ENCODE data around the gene WIF1.
A peak's percentile ranks its signal among the peaks of the same experiment; 100 is the strongest.

Gene WIF1, protein sequence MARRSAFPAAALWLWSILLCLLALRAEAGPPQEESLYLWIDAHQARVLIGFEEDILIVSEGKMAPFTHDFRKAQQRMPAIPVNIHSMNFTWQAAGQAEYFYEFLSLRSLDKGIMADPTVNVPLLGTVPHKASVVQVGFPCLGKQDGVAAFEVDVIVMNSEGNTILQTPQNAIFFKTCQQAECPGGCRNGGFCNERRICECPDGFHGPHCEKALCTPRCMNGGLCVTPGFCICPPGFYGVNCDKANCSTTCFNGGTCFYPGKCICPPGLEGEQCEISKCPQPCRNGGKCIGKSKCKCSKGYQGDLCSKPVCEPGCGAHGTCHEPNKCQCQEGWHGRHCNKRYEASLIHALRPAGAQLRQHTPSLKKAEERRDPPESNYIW

DNA sequence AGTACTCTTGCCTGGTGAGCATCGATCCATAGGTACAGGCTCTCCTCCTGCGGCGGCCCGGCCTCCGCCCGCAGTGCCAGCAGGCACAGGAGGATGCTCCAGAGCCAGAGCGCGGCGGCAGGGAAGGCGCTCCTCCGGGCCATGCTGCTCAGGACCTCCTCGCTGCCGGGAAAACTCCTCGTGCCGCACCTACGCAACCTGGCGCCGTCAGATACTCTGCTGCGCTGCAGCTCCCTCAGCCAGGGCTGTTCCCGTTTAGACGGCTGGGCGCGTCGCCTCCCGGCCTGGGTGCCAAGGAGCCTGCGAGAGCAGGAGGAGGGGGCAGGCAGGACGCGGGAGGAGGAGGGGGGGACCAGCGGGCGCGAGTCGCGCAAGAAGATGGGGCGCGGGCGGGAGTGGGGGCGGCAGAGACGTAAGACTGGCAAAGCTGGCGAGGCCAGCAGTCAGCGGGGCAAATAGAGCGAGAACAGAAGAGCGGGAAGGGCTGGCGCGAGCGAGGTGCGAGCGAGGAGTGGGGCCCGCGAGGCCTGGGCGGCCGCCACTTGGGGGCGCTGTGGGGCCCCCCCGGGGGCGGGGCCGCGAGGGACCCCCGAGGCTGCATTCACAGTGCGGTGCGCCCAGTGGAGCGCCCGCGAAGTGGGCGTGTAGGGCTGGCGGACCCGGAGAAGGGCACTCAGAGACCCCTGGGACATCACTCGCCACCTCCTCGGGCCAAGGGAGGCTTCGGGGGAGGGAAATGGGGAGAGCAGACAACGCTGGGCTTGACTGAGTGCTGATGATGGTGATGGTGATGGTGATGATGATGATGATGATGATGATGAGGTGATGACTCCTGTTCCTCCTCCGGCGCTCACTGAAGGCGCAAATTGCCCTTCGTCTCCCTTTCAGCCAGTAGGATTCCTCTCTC lies at the start of gene WIF1:
TSS of gene WIF1 (minus strand) at position 257 of the 907 bp plus-strand sequence. CDS start at position 143, 114 bp downstream.
- DNase-seq, result no peak

DNA sequence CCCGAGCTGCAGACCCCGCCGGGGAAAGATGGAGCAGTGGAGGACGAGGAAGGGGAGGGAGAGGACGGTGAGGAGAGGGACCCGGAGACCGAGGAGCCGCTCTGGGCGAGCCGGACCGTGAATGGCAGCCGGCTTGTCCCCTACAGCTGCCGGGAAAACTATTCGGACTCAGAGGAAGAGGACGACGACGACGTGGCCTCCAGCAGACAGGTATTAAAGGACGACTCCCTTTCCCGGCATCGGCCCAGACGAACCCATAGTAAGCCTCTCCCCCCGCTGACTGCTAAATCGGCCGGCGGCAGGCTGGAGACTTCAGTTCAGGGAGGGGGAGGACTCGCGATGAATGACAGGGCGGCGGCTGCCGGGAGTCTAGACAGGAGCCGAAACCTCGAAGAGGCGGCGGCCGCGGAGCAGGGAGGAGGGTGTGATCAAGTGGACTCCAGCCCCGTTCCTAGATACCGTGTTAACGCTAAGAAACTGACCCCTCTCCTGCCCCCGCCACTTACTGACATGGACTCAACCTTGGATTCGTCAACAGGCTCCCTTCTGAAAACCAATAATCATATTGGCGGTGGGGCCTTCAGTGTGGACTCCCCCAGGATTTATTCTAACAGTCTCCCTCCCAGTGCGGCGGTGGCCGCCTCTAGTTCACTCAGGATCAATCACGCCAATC lies 49.2 kb upstream of the WIF1 start:
- peak; percentile 21 to 59 for DNase-seq

DNA sequence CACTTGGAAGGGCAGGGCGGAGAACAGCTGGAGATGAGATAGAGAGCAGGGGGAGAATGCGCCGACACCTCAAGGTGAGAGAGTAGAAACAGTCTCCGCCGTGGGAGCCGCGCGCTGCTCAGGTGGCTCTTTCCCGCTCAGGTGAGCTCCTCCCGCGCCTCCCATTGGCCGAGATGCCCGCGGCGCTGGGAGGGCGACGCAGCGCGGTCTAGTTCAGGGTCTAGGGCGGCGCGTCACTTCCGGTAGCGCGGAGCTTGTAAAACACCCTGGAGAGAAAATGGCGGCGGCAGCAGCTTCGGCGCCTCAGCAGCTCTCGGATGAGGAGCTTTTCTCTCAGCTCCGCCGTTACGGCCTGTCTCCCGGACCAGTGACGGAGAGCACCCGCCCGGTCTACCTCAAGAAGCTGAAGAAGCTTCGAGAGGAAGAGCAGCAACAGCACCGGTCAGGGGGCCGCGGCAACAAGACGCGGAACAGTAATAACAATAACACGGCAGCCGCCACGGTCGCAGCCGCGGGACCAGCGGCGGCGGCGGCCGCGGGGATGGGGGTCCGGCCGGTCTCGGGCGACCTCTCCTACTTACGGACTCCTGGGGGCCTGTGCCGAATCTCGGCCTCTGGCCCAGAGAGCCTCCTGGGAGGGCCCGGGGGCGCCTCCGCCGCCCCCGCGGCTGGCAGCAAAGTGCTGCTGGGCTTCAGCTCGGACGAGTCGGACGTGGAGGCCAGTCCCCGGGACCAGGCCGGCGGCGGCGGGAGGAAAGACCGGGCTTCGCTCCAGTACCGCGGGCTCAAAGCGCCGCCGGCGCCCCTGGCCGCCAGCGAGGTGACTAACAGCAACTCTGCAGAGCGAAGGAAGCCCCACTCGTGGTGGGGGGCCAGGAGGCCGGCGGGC lies 48.5 kb upstream of the WIF1 start, which contains the start of gene LEMD3:
TSS of gene LEMD3 (plus strand) at position 264 of the 889 bp plus-strand sequence. CDS start at position 278, 14 bp downstream.
- DNase-seq, result peak; percentile 80 to 86

DNA sequence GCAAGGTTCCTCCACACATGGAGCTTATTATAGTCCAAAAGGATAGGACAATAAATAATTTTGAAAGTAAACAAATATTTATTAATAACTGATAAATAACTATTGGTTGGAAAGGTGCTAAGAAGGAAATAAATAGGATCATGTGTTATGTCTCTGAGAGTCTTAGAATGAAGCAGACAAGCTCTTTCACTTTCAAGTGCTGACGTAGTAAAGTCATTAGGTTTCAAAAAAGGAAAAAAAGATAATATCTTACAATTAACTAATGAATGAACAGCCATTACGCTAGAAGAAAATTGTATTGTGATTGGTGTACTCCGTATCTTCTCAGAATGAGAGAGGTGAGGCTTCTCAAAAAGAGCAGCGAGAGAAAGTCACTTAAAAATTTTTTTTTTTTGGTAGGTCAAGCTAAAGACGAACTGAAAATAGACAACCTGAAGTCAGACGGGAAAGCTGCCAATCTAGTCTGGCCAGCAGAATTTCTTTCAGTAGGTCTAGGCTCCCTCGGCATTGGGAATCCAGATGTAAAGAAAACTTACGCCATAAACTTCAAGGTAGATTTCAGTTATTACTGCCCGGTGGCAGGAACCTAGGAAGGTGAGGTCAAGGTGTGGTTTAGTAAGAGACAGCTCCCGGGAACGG lies 47.7 kb upstream of the WIF1 start:
- DNase-seq, result peak in 1 of 2 experiments; percentile 28

DNA sequence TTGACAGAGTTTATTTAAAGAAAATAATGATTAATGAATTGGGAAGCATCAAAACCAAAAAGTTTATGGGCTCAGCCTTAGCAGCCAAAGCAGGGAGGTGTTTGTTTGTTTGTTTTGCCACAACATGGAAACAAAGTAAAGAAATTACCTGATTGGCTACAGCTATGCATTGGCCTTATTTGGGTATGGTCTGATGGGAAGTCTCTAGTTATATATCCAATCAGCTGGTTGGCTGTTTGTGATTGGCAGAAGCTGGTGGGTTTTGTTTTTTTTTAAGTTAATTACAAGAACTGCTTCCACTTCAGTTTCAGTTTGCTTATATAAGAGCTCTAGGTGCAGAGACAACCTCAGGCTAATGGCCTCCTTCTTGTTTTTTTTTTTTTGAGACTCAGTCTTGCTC lies 43.7 kb upstream of the WIF1 start:
- no peak for DNase-seq

DNA sequence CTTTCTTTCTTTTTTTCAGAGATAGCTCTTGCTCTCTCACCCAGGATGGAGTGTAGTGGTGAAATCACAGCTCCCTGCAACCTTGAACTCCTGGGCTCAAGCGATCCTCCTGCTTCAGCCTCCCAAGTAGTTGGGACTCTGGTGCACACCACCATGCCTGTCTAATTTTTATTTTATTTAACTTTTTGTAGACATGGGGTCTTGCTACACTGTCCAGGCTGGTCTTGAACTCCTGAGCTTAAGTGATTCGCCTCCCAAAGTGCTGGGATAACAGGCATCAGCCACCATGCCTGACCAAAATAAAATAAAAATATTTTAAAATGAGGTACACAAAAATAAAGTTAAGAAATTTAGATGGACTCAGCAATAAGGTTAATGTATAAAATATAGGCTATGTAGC lies 43.1 kb upstream of the WIF1 start:
- no peak for DNase-seq

DNA sequence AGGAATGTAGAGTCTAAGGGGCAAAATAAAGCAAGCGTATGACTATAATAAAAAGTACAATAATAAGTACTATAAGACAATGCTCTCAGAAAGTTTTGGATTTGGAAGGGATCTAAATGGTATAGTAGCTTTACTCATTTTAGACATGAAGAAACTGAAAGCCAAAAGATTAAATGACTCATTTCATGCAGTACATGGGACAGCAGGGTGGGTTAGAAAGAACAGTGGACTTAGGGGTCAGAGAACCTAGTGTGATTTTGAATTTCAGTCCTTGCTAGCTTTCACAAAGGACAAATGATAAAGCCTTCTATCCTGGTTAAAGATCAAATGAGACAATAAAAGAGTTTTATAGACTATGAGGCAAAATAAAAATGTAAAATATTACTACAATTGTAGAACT lies 41.5 kb upstream of the WIF1 start:
- DNase-seq, result no peak

DNA sequence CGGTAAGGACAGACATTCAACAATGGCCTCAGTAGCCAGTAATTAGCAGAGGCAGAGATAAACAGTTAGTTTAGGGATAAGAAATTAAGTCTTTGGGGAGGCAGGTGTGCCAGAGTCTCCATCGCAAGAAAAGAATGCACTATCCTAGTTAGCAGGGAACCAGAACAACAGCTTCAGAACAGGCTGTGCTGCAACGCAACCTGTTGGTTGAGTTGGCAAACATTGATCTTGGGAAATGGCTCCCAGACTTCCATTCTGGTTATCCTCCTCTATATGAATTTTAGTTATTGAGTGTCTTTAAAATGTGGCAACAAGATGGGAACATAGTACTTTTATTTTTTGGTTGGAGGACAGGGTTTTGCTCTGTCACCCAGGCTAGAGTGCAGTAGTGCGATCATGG lies 36.0 kb upstream of the WIF1 start:
- no peak for DNase-seq

DNA sequence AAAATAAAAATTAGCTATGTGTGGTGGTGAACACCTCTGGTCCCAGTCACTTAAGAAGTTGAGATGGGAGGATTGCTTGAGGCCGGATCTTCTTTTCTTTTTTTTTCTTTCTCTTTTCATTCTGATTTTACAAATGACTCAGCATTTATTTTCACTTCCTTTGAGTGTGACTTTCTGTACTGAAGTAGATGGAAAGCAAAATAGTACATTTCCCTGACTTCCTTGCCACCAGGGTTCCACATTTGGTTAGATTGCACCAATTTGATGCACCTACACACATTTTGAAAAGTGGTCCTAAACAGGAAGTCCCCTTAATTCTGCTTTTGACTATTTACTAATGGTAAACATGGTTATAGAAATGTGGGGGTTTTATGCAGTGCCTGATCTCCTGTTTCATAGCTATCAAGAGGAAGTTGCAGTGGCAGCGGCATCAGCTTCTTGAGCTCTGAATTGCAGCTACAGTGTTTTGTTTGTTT lies 35.3 kb upstream of the WIF1 start:
- DNase-seq, result peak; percentile 58 to 60

DNA sequence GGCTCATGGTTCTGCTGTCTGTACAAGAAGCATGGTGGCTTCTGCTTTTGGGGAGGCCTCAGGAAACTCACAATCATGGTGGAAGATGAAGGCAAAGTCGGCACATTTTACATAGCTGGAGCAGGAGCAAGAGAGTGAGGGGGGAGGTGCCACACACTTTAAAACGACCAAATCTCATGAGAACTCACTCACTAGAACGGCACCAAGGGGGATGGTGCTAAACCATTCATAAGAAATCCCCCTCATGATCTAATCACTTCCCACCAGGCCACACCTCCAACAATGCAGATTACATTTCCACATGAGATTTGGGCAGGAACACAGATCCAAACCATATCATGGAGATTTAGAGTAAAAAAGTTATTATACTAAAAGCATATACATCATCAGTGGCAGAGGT lies 34.7 kb upstream of the WIF1 start:
- DNase-seq, result no peak

DNA sequence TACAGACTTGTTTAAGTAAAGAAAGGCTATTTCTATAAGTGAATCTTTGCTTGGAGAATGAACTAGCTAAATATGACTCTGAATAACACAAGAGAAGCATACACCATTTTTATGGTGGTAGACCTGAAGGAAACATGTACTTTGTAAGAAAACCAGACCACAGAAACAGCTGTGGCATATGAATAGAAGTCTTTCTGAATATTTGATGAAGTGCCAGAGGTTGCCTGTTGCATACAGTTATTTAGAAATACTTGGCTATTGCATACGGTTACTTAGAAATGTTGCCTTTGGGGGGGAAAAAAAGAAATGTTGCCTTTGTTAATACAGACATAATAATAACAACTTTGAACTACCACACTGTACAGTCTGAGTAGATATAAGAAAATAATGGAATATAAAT lies 31.5 kb upstream of the WIF1 start:
- DNase-seq, result peak; percentile 15 to 34

DNA sequence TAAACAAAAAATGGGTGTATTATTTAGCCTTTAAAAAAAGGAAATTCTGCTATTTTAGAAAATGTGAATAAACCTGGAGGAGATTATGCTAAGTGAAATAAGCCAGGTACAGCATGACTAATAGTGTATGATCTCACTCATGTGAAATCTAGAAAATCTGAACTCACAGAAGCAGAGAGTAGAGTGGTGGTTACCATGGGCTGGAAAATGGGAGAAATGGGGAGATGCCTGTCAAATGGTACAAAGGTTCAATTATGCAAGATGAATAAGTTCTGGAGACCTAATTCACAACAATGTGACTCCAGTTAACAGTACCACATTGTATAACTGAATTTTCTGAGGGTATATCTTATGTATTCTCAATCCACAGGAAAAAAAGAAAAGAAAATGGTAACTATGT lies 30.9 kb upstream of the WIF1 start:
- DNase-seq, result no peak

DNA sequence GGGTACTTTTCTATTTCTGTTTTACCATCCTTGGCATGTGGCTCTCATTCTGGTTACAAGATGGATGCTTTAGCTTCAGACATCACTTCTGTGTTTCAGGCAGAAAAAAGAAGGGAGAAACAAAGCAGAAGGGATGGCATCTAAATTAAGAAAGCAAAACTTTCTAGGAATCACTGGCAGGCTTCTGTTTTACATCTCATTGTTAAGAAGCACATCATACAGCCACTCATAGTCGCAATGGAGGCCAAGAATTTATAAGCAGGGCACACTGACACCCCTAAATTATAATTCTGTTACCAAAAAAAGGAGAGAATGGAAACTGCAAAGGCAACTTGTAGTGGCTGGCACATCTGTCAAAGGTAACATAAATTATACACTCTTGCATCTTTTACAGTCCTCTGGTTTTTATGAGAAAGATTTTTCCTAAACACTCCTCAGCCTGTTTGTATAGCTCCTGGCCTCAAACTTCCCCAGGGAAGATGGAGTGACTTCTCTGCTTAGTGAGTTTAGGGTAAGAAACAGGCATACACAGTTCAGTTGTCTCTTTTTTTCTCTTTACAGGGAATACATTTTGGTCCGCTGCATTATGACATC lies 26.3 kb upstream of the WIF1 start:
- no peak for DNase-seq

DNA sequence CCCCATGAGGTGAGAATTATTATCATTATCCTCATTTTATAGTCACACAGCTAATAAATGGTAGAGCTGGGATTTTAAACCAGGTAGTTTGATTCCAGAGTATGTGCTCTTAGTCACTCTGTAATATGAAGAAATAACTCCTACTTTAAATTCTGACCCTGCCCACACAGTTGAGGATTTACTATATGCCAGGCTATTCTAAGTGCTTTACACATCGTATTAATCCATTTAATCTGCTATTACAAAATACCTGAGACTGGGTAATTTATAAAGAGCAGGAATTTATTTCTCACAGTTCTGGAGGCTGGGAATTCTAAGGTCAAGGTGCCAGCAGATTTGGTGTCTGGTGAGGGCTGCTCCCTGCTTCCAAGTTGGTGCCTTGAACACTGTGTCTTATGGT lies 19.6 kb upstream of the WIF1 start:
- DNase-seq, result no peak

DNA sequence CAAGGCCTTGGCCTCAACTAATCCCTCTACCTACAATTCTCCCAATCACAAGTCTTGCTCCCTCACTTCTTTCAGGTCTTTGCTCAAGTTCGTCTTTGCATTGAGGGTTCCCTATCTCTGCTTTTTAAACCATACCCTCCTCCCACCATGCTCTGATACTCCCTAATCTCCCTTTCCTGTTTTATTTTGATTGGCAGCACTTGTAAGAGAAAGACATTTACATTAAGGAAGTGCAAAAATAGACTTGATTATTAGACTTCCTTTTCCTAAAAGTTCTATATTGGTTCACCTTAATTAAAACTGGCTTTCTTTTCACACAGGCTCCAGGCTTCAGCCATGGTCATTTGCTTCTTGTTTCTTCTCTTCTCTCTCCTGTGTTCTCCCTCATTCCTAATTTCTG lies 18.3 kb upstream of the WIF1 start:
- peak; percentile 27 to 37 for DNase-seq

DNA sequence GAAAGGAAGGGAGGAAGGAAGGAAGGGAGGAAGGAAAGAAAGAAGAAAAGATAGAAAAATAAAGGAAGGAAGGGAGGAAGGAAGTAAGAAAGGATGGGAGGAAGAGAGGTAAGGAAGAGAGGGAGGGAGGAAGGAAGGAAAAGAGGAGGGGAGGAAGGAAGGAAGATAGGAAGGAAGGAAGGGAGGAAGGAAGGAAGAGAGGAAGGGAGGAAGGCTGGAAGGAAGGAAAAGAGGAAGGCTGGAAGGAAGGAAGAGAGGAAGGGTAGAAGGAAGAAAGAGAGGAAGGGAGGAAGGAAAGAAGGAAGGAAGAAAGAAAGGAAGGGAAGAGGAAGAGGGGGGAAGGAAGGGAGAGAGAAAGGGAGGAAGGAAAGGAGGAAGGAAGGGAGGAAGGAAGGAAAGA lies 12.8 kb upstream of the WIF1 start:
- no peak for DNase-seq

DNA sequence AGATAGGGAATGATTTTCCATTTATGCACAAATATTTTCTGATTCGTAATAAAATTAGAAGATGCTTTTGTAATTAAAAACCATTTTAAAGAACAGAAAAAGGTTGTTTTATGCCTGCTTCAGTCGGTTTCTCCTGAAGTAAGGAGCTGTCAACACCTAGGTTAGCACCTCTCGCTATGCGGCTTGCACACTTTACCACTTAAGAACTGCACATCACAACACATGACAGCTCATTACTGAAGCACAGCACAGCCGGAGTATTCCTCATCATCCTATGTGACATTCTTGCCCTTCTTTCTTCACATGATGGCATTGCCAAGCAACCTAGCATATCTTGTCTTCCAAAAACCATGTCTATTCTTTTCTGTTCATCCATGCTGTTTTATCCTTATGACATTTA lies 5.4 kb upstream of the WIF1 start:
- no peak for DNase-seq

DNA sequence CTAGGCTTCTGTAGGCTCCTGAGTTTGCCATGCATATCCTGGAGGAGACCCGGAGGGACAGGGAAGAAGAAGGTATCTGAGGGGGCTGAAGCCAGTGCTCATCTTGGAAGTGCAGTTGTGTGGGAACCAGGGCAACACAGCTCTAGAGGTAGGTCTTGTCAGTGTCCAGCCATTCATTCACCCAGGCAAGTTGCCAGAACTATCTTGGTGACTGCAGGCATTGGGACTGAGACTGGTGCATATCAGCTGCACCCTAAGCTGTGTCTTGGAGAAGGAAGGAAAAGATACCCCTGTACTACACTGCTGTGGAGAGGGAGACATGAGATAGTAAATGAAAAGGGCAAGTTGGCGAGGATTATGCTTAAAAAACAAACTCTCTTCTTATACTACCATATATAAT lies 4.9 kb upstream of the WIF1 start:
- no peak for DNase-seq

DNA sequence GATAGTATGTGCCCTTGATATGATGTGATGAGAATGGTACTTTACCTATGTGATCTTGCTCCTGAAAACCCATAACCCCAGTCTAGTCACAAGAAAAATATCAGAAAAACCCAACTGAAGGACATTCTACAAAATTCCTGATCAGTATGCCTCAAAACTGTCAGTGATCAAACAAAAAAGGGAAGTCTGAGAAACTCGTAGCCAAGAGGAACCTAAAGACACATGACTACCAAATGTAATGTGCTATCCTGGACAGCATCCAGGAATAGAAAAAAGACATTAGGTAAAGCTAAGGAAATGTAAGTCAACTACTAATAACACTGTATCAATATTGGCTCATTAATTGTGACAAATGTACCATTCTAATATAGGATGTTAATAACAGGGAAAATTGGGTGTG lies 4.1 kb upstream of the WIF1 start:
- DNase-seq, result peak; percentile 71 to 74

DNA sequence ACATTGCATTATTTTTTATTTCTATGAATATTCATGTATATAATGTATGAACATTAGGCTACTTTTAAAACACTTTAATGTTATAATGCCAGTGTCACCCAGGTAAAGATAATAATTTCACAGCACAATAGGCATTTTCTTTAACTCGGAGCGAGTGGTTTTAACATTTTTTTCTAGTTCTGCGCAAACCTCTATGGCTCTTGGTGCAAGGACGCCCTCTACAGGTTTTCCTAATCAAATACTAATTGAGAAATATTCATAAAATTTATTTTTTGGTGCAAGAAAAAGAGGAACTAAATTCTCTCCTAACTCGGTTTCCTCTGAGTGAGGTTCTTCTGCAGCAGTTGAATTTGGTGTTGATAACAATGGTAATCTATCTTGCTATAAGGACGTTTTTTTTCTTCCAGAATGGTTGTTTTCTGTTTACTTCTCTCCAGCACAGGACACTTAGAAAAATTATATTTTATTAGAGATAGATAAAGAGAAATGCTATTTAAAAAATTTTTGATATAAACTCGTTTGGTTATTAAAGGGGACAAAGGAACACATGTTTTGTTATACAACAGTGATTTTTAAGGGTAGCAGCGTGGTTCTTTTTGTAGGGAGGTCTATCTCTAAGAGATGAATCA lies 2.4 kb upstream of the WIF1 start:
- peak; percentile 86 to 94 for DNase-seq

DNA sequence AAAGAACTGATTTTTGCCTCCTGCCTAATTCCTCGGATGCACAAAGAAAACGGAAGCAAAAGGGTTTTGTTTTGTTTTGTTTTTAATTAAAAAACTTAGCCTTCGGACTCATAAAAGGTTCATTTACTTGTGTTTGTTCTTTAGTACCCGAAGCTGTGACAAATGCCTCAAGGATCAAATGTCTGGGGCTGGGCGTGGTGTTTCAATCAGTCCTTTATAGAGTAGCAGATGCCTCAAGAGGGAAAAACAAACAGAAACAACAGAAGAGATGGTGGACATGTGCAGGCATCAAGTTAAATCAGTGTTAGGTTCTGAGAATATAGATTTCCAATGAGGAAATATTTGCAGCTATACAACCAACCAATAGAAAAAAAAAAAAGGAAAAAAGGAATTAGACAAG lies 1.6 kb upstream of the WIF1 start:
- no peak for DNase-seq

Data from AML-193 (cell line).